CD4-positive, alpha-beta T cell (primary cell): ENCODE measurements around the gene TMEM132D. TPM values are rescaled to one million over a fixed set of nuclear protein-coding genes. Genes with fewer than 3 reads are reported as not detected.

ENCODE experiments used
- ATAC-seq: fragments of 200-7000 bp; cut with Tn5 transposase; one replicate; pipeline ENCODE4 v1.10.0; 2022; ENCODE audit warnings: mild to moderate bottlenecking; ENCODE audit not compliant: poor library complexity
- CTCF ChIA-PET: fragments of 350-600 bp; sonication (Branson Sonifier 250); formaldehyde crosslinking; loops from one replicate; lab custom pipeline; 2021; ENCODE audit warnings: antibody characterized with exemption, inconsistent platforms; lab: Charles Lee
- POLR2A ChIA-PET: fragments of 350-600 bp; sonication (Branson Sonifier 250); formaldehyde crosslinking; loops from one replicate; lab custom pipeline; 2021; ENCODE audit warnings: antibody characterized with exemption, inconsistent platforms; lab: Charles Lee
- DNase-seq, 14 experiments: peaks; one replicate each; pipeline ENCODE4 v3.0.0-alpha.2; 2013 to 2020; ENCODE audit warnings: mixed read lengths in 2 of 14
- H3K27ac ChIP-seq, 2 donors: one replicate each; pipeline versions ENCODE4 v1.5.1 to v1.7.0; 2013; ENCODE audit warnings: low read length in 2 of 2, low read depth in 1 of 2, mild to moderate bottlenecking in 1 of 2
- H3K27me3 ChIP-seq, 2 experiments: 1 replicate in 1 of 2; 2 replicates in 1 of 2; pipeline versions ENCODE4 v1.6.1 to v1.7.0; 2013; ENCODE audit warnings: low read length in 2 of 2, control low read depth in 1 of 2, mild to moderate bottlenecking in 1 of 2, moderate library complexity in 1 of 2; ENCODE audit not compliant: insufficient read depth in 2 of 2, control insufficient read depth in 1 of 2
- H3K36me3 ChIP-seq: one replicate; pipeline ENCODE4 v1.6.1; 2013; ENCODE audit warnings: low read length, control low read depth; ENCODE audit not compliant: insufficient read depth
- H3K4me1 ChIP-seq: one replicate; pipeline ENCODE4 v1.6.1; 2013; ENCODE audit warnings: low read length, control low read depth; ENCODE audit not compliant: insufficient read depth
- H3K4me3 ChIP-seq: one replicate; pipeline ENCODE4 v1.5.1; 2013; ENCODE audit warnings: mild to moderate bottlenecking, low read length, moderate library complexity
- H3K9me3 ChIP-seq, 2 experiments: 1 replicate in 1 of 2; 2 replicates in 1 of 2; pipeline versions ENCODE4 v1.6.1 to v1.7.0; 2013; ENCODE audit warnings: low read length in 2 of 2, mild to moderate bottlenecking in 2 of 2, control low read depth in 1 of 2, moderate library complexity in 1 of 2; ENCODE audit not compliant: control insufficient read depth in 1 of 2, insufficient read depth in 1 of 2
- H3K27ac Mint-ChIP-seq: one replicate; pipeline ENCODE4 v1.8.0; 2020; ENCODE audit warnings: mixed read lengths
- H3K27me3 Mint-ChIP-seq: one replicate; pipeline ENCODE4 v1.8.0; 2021; ENCODE audit warnings: mixed read lengths
- H3K36me3 Mint-ChIP-seq: one replicate; pipeline ENCODE4 v1.8.0; 2021; ENCODE audit warnings: low read depth, mixed read lengths
- H3K4me1 Mint-ChIP-seq: one replicate; pipeline ENCODE4 v1.8.0; 2021; ENCODE audit warnings: low read depth, mixed read lengths
- H3K4me3 Mint-ChIP-seq: one replicate; pipeline ENCODE4 v1.8.0; 2020; ENCODE audit warnings: mild to moderate bottlenecking, mixed read lengths
- H3K9me3 Mint-ChIP-seq: one replicate; pipeline ENCODE4 v1.8.0; 2020; ENCODE audit warnings: mixed read lengths
- CTCF ChIP-seq: fragments of 200-600 bp; IDR thresholded peaks from one replicate; pipeline ENCODE4 v1.8.0; 2022; ENCODE audit warnings: antibody characterized with exemption, mild to moderate bottlenecking
- intact Hi-C, 2 experiments: fragments of 100-400 bp; cut with DNase I in 1 of 2; cut with micrococcal nuclease in 1 of 2; formaldehyde crosslinking; loops; one replicate each; pipeline versions ENCODE4 v1.15.1 to v1.9.0; 2023 to 2025; cut with DNase I, micrococcal nuclease
- total RNA-seq, 174 experiments: library from RNA in 2 of 174; stranded (reverse) in 2 of 174; gene quantifications; one replicate each; pipeline ENCODE4 v1.2.3 and lab custom pipeline; 2021 to 2026

The TMEM132D gene
- total RNA-seq, 2 experiments from 2014 or later: not detected

DNA sequence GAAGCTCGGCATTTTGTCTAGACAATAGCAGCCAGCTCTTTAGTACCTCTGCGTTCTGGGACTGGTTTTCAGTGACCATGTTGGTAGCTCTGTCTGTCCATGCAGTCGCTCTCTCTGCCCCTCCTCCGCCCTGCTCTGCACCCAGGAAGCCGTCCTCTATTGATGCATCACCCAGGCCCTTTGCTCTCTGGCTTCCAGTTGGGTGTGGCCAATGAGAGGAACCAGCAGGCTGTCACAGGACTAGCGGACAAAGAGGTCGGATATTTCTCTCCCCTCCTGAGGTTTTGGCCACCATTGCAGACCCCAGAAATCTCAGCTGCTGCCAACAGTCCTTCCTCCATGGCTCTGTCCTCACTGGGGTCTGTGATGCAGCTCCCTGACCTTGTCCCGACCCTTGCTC is 180.6 kb downstream of the TMEM132D start:
- ATAC-seq: no peak
- DNase-seq: no peak
- TF ChIP-seq CTCF: no peak
- Mint-ChIP-seq H3K4me3 (no peak overlapping the region), H3K4me1 (no peaks in the 10 kb centered on the region), H3K27ac (no peak overlapping the region), H3K9me3 (peaks cover 5% of the 10 kb centered on the region), H3K27me3 (no peaks in the 10 kb centered on the region), H3K36me3 (no peaks in the 10 kb centered on the region)
- Histone ChIP-seq H3K4me3 (no peak overlapping the region), H3K4me1 (no peaks in the 10 kb centered on the region), H3K27me3 (no peaks in the 10 kb centered on the region), H3K27ac (no peak overlapping the region), H3K9me3 (peaks cover 0 to 28% of the 10 kb centered on the region in 2 experiments), H3K36me3 (no peaks in the 10 kb centered on the region)
- CTCF ChIA-PET: interaction anchor here (0.7 kb wide), 1 partner anchor 1442 kb away, joined by 4 read pairs; no protein-coding TSS in a partner anchor
- intact Hi-C loops: no loop called here
- POLR2A ChIA-PET: no interaction called here

- Mint-ChIP-seq H3K27ac (no peak overlapping the region), H3K4me1 (no peaks in the 10 kb centered on the region), H3K4me3 (no peak overlapping the region), H3K9me3 (peaks cover 8% of the 10 kb centered on the region), H3K27me3 (no peaks in the 10 kb centered on the region), H3K36me3 (no peaks in the 10 kb centered on the region)
- POLR2A ChIA-PET: no interaction called here
- H3K36me3 ChIP-seq: no peaks in the 10 kb centered on the region
- no peaks in the 10 kb centered on the region for H3K27me3 ChIP-seq
- peaks cover 0 to 37% of the 10 kb centered on the region in 2 experiments for H3K9me3 ChIP-seq
- no peak overlapping the region for H3K4me3 ChIP-seq
- no peak for DNase-seq
- ATAC-seq: no peak
- TF ChIP-seq CTCF: no peak
- H3K4me1 ChIP-seq: no peaks in the 10 kb centered on the region
- CTCF ChIA-PET: no interaction called here
- H3K27ac ChIP-seq: no peak overlapping the region
- intact Hi-C loops: no loop called here
Measured at GRCh38 chr12:129720618-129721017, 183.2 kb downstream of the TMEM132D start.

DNA sequence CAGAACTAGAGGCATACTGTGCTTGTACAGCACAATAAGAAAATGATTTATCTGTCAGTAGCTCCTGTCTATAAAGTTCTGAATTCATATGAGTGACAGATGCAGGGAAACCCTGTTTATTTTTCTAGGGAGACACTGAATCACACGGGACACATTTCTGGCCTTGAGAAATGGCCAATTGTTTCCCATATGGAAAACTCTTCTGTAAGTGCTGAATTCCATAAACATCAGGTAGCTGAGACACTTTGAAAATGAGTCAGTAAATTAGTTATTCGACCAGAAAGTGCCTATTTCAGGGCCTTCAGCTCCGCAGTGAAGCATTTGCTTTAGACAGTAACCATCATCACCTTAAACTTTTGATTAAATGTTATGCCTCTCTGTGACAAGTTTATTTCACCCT is 184.4 kb downstream of the TMEM132D start:
- Histone ChIP-seq H3K27me3 (no peaks in the 10 kb centered on the region), H3K36me3 (no peaks in the 10 kb centered on the region), H3K4me1 (no peaks in the 10 kb centered on the region), H3K27ac (no peak overlapping the region), H3K4me3 (no peak overlapping the region), H3K9me3 (peaks cover 0 to 34% of the 10 kb centered on the region in 2 experiments)
- H3K27me3 Mint-ChIP-seq: no peaks in the 10 kb centered on the region
- CTCF ChIA-PET: no interaction called here
- no peak for TF ChIP-seq CTCF
- no peak overlapping the region for H3K4me3 Mint-ChIP-seq
- H3K36me3 Mint-ChIP-seq: no peaks in the 10 kb centered on the region
- DNase-seq: no peak
- no peak overlapping the region for H3K27ac Mint-ChIP-seq
- ATAC-seq: no peak
- intact Hi-C loops: no loop called here
- POLR2A ChIA-PET: no interaction called here
- H3K9me3 Mint-ChIP-seq: peaks cover 8% of the 10 kb centered on the region
- H3K4me1 Mint-ChIP-seq: no peaks in the 10 kb centered on the region
